NT2/D1 (cell line): ENCODE results near the gene IFNGR2.

Experiments used
- DNase-seq: peaks from one replicate; pipeline ENCODE4 v3.0.0-alpha.2; 2011; ENCODE audit warnings: low read depth, low spot score
- H3K27me3 ChIP-seq: 2 replicates; pipeline ENCODE4 v1.6.0; 2011; ENCODE audit warnings: mild to moderate bottlenecking; ENCODE audit not compliant: insufficient read length, insufficient read depth
- H3K36me3 ChIP-seq: 2 replicates; pipeline ENCODE4 v1.6.1; 2011; ENCODE audit warnings: mild to moderate bottlenecking, low read length, mixed read lengths; ENCODE audit not compliant: insufficient read depth, insufficient read length
- H3K4me1 ChIP-seq: 2 replicates; pipeline ENCODE4 v1.5.1; 2011; ENCODE audit not compliant: insufficient read depth, insufficient read length
- H3K4me3 ChIP-seq: 2 replicates; pipeline ENCODE4 v1.5.1; 2011; ENCODE audit warnings: low read depth; ENCODE audit not compliant: insufficient read length
- H3K9ac ChIP-seq: 2 replicates; pipeline ENCODE4 v1.6.0; 2011; ENCODE audit warnings: low read depth; ENCODE audit not compliant: insufficient read length
- H3K9me3 ChIP-seq: 2 replicates; pipeline ENCODE4 v1.5.1; 2011; ENCODE audit warnings: mild to moderate bottlenecking, low read length; ENCODE audit not compliant: insufficient read depth
- SUZ12 ChIP-seq: IDR thresholded peaks from 2 replicates; pipeline ENCODE4 v1.6.1; 2011; ENCODE audit not compliant: insufficient read length, insufficient read depth; ENCODE audit errors: extremely low read depth
- YY1 ChIP-seq: IDR thresholded peaks from 2 replicates; pipeline ENCODE4 v1.6.1; 2011; ENCODE audit not compliant: insufficient read length, insufficient read depth
- ZNF274 ChIP-seq: IDR thresholded peaks from 2 replicates; pipeline ENCODE4 v1.6.1; 2011; ENCODE audit warnings: mild to moderate bottlenecking, low read depth, low read length

IFNGR2 gene

DNA sequence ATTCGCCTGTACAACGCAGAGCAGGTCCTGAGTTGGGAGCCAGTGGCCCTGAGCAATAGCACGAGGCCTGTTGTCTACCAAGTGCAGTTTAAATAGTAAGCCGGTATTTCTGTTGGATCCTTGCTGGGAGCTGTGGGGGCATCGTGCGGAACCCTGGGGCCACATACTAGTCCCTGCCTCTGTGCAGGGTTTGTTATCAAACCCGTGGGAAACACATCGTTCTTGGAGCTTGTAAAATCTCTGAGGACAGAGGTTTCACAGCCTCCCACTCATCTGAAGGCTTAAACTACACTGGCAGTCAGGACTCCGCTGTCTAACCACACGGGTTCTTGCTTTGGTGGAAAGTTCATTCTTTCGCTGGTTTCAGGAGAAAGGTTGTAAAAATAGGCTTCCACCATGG, 11.7 kb downstream of the IFNGR2 start:
- H3K9ac ChIP-seq = no peak overlapping the region
- TF ChIP-seq SUZ12 = no peak
- TF ChIP-seq YY1 = no peak
- TF ChIP-seq ZNF274 = no peak
- H3K9me3 ChIP-seq = no peaks in the 10 kb centered on the region
- H3K27me3 ChIP-seq = no peaks in the 10 kb centered on the region
- no peak overlapping the region for H3K4me3 ChIP-seq
- peaks cover 76% of the 10 kb centered on the region for H3K36me3 ChIP-seq
- no peak for DNase-seq
- H3K4me1 ChIP-seq = peaks cover 4% of the 10 kb centered on the region

DNA sequence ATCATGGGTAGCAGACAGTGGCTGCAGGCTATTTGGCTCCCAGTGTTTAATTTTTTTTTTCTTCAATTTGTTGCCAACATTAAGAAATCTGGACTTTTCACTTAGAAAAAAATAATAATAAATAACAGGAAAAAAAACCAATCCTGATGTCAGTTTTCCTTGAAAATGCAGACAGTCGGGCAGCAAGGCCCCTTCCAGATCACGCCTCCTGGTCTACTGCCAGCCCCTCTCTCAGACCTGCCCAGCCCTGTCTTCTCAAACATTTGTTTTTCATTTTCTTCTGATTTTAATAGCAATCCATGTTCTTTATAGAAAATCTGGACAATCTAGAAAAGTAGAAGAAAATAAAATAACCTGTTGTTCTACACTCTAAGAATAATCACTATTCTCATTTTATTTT, 15.5 kb downstream of the IFNGR2 start:
- DNase-seq = no peak
- H3K4me1 ChIP-seq = no peaks in the 10 kb centered on the region
- no peak overlapping the region for H3K9ac ChIP-seq
- H3K36me3 ChIP-seq = peaks cover 78% of the 10 kb centered on the region
- H3K4me3 ChIP-seq = no peak overlapping the region
- no peaks in the 10 kb centered on the region for H3K9me3 ChIP-seq
- no peaks in the 10 kb centered on the region for H3K27me3 ChIP-seq
- TF ChIP-seq YY1 = no peak
- TF ChIP-seq SUZ12 = no peak
- no peak for TF ChIP-seq ZNF274

DNA sequence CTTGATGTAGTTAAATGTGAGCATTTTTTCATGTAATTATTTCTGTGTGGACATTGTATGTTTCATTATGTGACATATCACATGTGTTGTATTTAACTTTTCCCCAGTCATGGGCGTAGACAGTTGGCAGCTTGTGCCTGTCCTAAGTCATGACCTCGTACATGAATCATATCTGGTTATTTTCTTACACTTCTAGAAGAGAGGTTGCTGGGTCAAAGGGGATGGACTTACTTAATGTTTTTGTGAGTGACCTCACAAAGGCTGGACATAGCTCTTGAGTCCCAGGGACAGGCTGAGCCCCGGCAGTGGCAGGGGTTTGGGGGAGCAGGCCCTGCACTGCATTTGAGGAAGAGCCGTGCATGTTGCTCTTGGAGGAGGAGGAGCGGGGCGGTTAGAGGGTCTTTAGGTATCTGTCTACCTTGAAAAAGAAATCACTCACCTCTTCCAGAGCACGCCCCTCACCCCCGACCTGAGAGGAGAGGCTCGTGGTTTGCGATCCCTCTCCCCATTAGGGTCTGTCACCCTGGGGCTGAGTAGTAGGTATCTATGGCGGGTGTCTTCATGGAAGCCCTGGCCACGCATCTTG, 16.4 kb downstream of the IFNGR2 start:
- no peak overlapping the region for H3K4me3 ChIP-seq
- H3K9ac ChIP-seq = no peak overlapping the region
- peaks cover 80% of the 10 kb centered on the region for H3K36me3 ChIP-seq
- H3K27me3 ChIP-seq = no peaks in the 10 kb centered on the region
- H3K9me3 ChIP-seq = no peaks in the 10 kb centered on the region
- TF ChIP-seq ZNF274 (no peak), YY1 (no peak), SUZ12 (no peak)
- DNase-seq = no peak
- H3K4me1 ChIP-seq = no peaks in the 10 kb centered on the region

DNA sequence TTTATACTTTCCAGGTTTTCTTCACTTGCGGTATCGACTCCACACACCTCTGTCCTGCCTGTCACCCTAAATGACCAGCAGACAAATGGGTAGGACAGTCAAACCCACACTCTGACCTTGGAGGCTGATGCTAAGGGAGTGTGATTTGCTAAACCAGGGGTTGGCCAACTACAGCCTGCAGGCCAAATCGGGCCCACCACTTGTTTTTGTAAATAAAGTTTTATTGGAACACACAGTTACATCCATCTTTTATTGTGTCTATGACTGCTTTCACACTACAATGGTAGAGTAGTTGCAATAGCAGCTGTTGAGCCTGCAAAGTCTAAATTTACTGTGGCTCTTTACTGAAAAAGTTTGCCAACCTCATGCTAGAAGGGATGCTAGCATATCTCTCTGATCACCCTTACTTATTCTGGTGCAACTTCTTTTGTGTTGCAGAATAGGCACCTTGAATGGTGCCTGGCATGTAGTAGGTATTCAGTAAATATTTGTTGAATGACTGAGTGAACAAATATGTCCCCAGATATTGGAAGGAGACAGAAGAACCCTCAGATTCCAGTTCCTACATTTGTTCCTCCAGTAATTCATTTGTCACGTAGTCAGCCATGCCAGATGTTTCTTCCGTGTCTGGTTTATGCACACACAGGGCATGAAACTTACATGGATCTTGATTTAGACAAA, 18.6 kb downstream of the IFNGR2 start:
- Histone ChIP-seq H3K9ac (no peak overlapping the region), H3K4me3 (no peak overlapping the region), H3K27me3 (no peaks in the 10 kb centered on the region), H3K4me1 (no peaks in the 10 kb centered on the region), H3K36me3 (peaks cover 78% of the 10 kb centered on the region), H3K9me3 (no peaks in the 10 kb centered on the region)
- DNase-seq = no peak
- TF ChIP-seq YY1 = no peak
- TF ChIP-seq SUZ12 = no peak
- TF ChIP-seq ZNF274 = no peak

DNA sequence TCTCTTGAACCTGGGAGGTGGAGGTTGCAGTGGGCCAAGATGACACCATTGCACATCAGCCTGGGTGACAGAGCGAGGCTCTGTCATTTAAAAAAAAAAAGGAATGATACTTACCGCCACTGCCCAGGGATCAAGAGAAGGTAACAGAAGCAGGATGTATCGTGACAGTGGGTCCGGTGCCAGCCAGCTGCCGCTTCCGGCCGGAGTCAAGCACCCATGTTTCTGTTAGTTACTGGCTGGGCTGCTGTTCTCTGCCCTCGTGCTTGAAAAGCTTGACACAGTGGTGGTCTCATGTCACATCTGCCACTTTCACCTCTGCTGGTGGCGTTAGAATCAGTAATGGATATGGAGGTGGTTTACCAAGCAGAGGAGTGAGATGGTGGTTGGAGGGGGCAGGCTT, 21.0 kb downstream of the IFNGR2 start:
- no peaks in the 10 kb centered on the region for H3K27me3 ChIP-seq
- H3K9me3 ChIP-seq = no peaks in the 10 kb centered on the region
- no peak overlapping the region for H3K4me3 ChIP-seq
- H3K4me1 ChIP-seq = no peaks in the 10 kb centered on the region
- H3K36me3 ChIP-seq = peaks cover 85% of the 10 kb centered on the region
- H3K9ac ChIP-seq = no peak overlapping the region
- TF ChIP-seq YY1 = no peak
- no peak for TF ChIP-seq SUZ12
- TF ChIP-seq ZNF274 = no peak
- no peak for DNase-seq

DNA sequence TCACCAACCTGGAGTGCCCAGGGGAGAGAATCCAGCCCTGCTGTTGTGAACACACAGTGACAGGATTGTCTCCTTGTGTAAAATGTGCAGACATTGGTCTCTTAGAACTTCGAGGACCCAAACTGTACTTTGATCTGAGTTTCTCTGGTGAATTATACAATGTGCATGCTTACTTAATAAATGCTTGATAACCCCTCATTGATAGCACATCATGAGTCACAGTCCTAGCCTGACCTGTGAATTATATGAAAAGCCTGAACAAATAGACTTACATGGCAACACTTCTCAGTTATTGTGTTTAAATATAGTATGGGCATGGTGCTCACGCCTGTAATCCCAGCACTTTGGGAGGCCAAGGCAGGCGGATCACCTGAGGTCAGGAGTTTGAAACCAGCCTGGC, 22.6 kb downstream of the IFNGR2 start:
- Histone ChIP-seq H3K9me3 (no peaks in the 10 kb centered on the region), H3K27me3 (no peaks in the 10 kb centered on the region), H3K9ac (no peak overlapping the region), H3K4me3 (no peak overlapping the region), H3K4me1 (no peaks in the 10 kb centered on the region), H3K36me3 (peaks cover 84% of the 10 kb centered on the region)
- TF ChIP-seq YY1 (no peak), SUZ12 (no peak), ZNF274 (no peak)
- no peak for DNase-seq

DNA sequence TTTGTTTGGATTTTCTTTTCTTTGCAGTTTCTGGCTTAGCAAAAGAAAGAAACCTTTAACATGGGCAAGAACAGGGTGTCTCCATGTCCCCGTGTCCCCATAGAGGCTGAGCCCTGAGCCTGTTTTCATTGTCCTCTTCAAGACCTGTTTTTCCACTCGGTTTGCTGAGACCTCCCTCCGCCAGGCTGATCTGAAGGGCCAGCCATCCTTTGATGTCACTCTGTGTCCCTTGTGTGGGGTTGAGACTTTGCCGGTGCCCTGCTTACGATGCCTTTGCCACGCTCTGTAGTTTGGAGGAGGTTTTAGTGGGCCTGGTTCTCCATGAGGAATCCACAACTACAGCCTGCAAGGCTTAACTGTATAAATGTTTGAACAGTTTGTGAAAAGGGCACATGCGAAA, 23.8 kb downstream of the IFNGR2 start:
- no peaks in the 10 kb centered on the region for H3K9me3 ChIP-seq
- peaks cover 87% of the 10 kb centered on the region for H3K36me3 ChIP-seq
- H3K9ac ChIP-seq = no peak overlapping the region
- no peaks in the 10 kb centered on the region for H3K4me1 ChIP-seq
- TF ChIP-seq YY1 (no peak), SUZ12 (no peak), ZNF274 (no peak)
- H3K4me3 ChIP-seq = no peak overlapping the region
- no peaks in the 10 kb centered on the region for H3K27me3 ChIP-seq
- DNase-seq = no peak
